KOPT-K1 (cell line): Measurements from ENCODE around the gene KDM2B.

ENCODE experiments used
- H3K27ac ChIP-seq: fragments of 200-600 bp; sonication (generic); 2 replicates; pipeline ENCODE4 v1.5.1; 2016; ENCODE audit warnings: antibody characterized with exemption, mild to moderate bottlenecking, low read depth, low read length; ENCODE audit not compliant: poor library complexity, severe bottlenecking
- H3K36me3 ChIP-seq: fragments of 200-600 bp; sonication (generic); 2 replicates; pipeline ENCODE4 v1.5.1; 2017; ENCODE audit warnings: antibody characterized with exemption, mild to moderate bottlenecking, low read length, moderate library complexity; ENCODE audit not compliant: insufficient read depth
- H3K9me3 ChIP-seq: fragments of 200-600 bp; sonication (generic); 2 replicates; pipeline ENCODE4 v1.5.1; 2017; ENCODE audit warnings: antibody characterized with exemption, low read length, mild to moderate bottlenecking; ENCODE audit not compliant: insufficient read depth, poor library complexity, severe bottlenecking

KDM2B gene

GRCh38 chr12:121442028-121442948 lies 138.5 kb downstream of the KDM2B start:
- Histone ChIP-seq H3K9me3 (peaks cover 6% of the 10 kb centered on the region), H3K36me3 (peaks cover 99% of the 10 kb centered on the region), H3K27ac (no peak overlapping the region)

GRCh38 chr12:121441555-121441954 lies 139.3 kb downstream of the KDM2B start:
- Histone ChIP-seq H3K27ac (no peak overlapping the region), H3K36me3 (peaks cover 99% of the 10 kb centered on the region), H3K9me3 (peaks cover 13% of the 10 kb centered on the region)

- Histone ChIP-seq H3K9me3 (peaks cover 16% of the 10 kb centered on the region), H3K36me3 (peaks cover 100% of the 10 kb centered on the region), H3K27ac (no peak overlapping the region)
These were observed 140.1 kb downstream of the KDM2B start for GRCh38 chr12:121440768-121441167.

GRCh38 chr12:121439715-121440114 lies 141.1 kb downstream of the KDM2B start:
- Histone ChIP-seq H3K27ac (no peak overlapping the region), H3K36me3 (peaks cover 100% of the 10 kb centered on the region), H3K9me3 (peaks cover 16% of the 10 kb centered on the region)

- Histone ChIP-seq H3K36me3 (peaks cover 100% of the 10 kb centered on the region), H3K9me3 (peaks cover 16% of the 10 kb centered on the region), H3K27ac (no peak overlapping the region)
These were observed 141.9 kb downstream of the KDM2B start for GRCh38 chr12:121438905-121439304.

- H3K36me3 ChIP-seq, result peaks cover 100% of the 10 kb centered on the region
- no peak overlapping the region for H3K27ac ChIP-seq
- H3K9me3 ChIP-seq, result peaks cover 16% of the 10 kb centered on the region
These were observed 144.1 kb downstream of the KDM2B start for GRCh38 chr12:121436706-121437105.

- Histone ChIP-seq H3K27ac (no peak overlapping the region), H3K36me3 (peaks cover 100% of the 10 kb centered on the region), H3K9me3 (peaks cover 16% of the 10 kb centered on the region)
These were observed 147.9 kb downstream of the KDM2B start for GRCh38 chr12:121432740-121433480.

- Histone ChIP-seq H3K27ac (no peak overlapping the region), H3K36me3 (peaks cover 100% of the 10 kb centered on the region), H3K9me3 (no peaks in the 10 kb centered on the region)
These were observed 149.9 kb downstream of the KDM2B start for GRCh38 chr12:121430833-121431415.

GRCh38 chr12:121428883-121429282 lies 151.9 kb downstream of the KDM2B start:
- Histone ChIP-seq H3K36me3 (peaks cover 100% of the 10 kb centered on the region), H3K27ac (no peak overlapping the region), H3K9me3 (no peaks in the 10 kb centered on the region)

- Histone ChIP-seq H3K36me3 (peaks cover 100% of the 10 kb centered on the region), H3K9me3 (no peaks in the 10 kb centered on the region), H3K27ac (no peak overlapping the region)
These were observed 153.2 kb downstream of the KDM2B start for GRCh38 chr12:121427556-121428050.

- no peak overlapping the region for H3K27ac ChIP-seq
- no peaks in the 10 kb centered on the region for H3K9me3 ChIP-seq
- peaks cover 100% of the 10 kb centered on the region for H3K36me3 ChIP-seq
These were observed 156.2 kb downstream of the KDM2B start for GRCh38 chr12:121424624-121424975.

- H3K9me3 ChIP-seq, result no peaks in the 10 kb centered on the region
- no peak overlapping the region for H3K27ac ChIP-seq
- peaks cover 100% of the 10 kb centered on the region for H3K36me3 ChIP-seq
These were observed 156.9 kb downstream of the KDM2B start for GRCh38 chr12:121423682-121424623.

GRCh38 chr12:121423253-121423652 lies 157.6 kb downstream of the KDM2B start:
- no peaks in the 10 kb centered on the region for H3K9me3 ChIP-seq
- H3K27ac ChIP-seq, result no peak overlapping the region
- peaks cover 100% of the 10 kb centered on the region for H3K36me3 ChIP-seq

GRCh38 chr12:121420109-121420508 lies 160.7 kb downstream of the KDM2B start:
- H3K27ac ChIP-seq, result no peak overlapping the region

More at GRCh38 chr12:121420109-121420508, 160.7 kb downstream of the KDM2B start:
- no peaks in the 10 kb centered on the region for H3K9me3 ChIP-seq
- H3K36me3 ChIP-seq, result peaks cover 98% of the 10 kb centered on the region
